K562 (cell line): ENCODE results near the gene TWIST1. TPM values are rescaled to one million over a fixed set of nuclear protein-coding genes. Genes with fewer than 3 reads are reported as not detected.
A peak's percentile ranks its signal among the peaks of the same experiment; 100 is the strongest.

Experiments
- ATAC-seq: fragments of 200-7000 bp; cut with Tn5 transposase; 3 replicates; pipeline ENCODE4 v1.9.1; 2020; ENCODE audit warnings: moderate library complexity
- BruUV-seq: library from RNA; stranded (reverse); fragments of 400-500 nt; replicated peaks from 2 replicates; lab custom pipeline; 2021; lab: Mats Ljungman, UMichigan
- CTCF ChIA-PET: fragments of 300-600 bp; formaldehyde crosslinking; extraction: SDS; loops from one replicate; lab custom pipeline; 2021; ENCODE audit warnings: low intra/inter-chr PET ratio; lab: Yijun Ruan, JAX
- POLR2A ChIA-PET: fragments of 300-600, 350-650 bp; sonication (Branson Sonifier 250); formaldehyde crosslinking; extraction: SDS; loops from one replicate; lab custom pipeline; 2021; ENCODE audit warnings: antibody characterized with exemption, inconsistent platforms; lab: Yijun Ruan, JAX
- DNase-seq, 4 experiments: peaks; one replicate each; pipeline versions ENCODE4 v3.0.0 to v3.0.0-alpha.2; 2011 to 2018; ENCODE audit warnings: low spot score in 3 of 4, mixed read lengths in 3 of 4; ENCODE audit errors: extremely low read depth in 1 of 4
- FAIRE-seq: peaks from 2 replicates; lab custom pipeline; 2011; peaks lifted over from hg19 to GRCh38; lab: Jason Lieb, UNC
- H2AFZ ChIP-seq: 2 replicates; pipeline ENCODE4 v1.6.0; 2011; ENCODE audit warnings: low read depth, low read length, control low read depth, inconsistent platforms
- H3K27ac ChIP-seq: fragments of 200-600 bp; 3 replicates; pipeline ENCODE4 v1.8.0; 2011; ENCODE audit warnings: low read depth, mild to moderate bottlenecking, control low read depth, inconsistent platforms, low read length, moderate library complexity, mixed read lengths; ENCODE audit errors: extremely low read depth
- H3K27me3 ChIP-seq, 2 experiments: fragments of 300-600 bp in 1 of 2; 2 replicates in 1 of 2; 3 replicates in 1 of 2; pipeline versions ENCODE4 v1.6.0 to v1.8.0; 2011; ENCODE audit warnings: inconsistent platforms in 2 of 2, low read length in 2 of 2, mild to moderate bottlenecking in 1 of 2, mixed read lengths in 1 of 2, moderate library complexity in 1 of 2; ENCODE audit not compliant: control insufficient read depth in 2 of 2, insufficient read depth in 2 of 2
- H3K36me3 ChIP-seq: fragments of 300-600 bp; 3 replicates; pipeline ENCODE4 v1.8.0; 2011; ENCODE audit warnings: mild to moderate bottlenecking, low read length, inconsistent platforms; ENCODE audit not compliant: control insufficient read depth, insufficient read depth
- H3K4me1 ChIP-seq, 2 experiments: fragments of 200-600 bp in 1 of 2; replicated peaks in 1 of 2; 2 replicates in 1 of 2; 3 replicates in 1 of 2; pipeline versions ENCODE4 v1.5.1 to v1.8.0; 2011; ENCODE audit warnings: inconsistent platforms in 2 of 2, low read length in 2 of 2, mild to moderate bottlenecking in 1 of 2, mixed read lengths in 1 of 2, moderate library complexity in 1 of 2; ENCODE audit not compliant: control insufficient read depth in 2 of 2, insufficient read depth in 2 of 2
- H3K4me2 ChIP-seq: 2 replicates; pipeline ENCODE4 v1.6.1; 2011; ENCODE audit warnings: low read length, control low read depth, inconsistent platforms, mixed read lengths; ENCODE audit not compliant: insufficient read depth
- H3K4me3 ChIP-seq: fragments of 200-600 bp; sonication (generic), shearing (Covaris generic); 2 replicates; pipeline ENCODE4 v1.5.1; 2016; ENCODE audit warnings: control low read depth, inconsistent platforms
- H3K79me2 ChIP-seq: fragments of 200-600 bp; 3 replicates; pipeline ENCODE4 v1.8.0; 2011; ENCODE audit warnings: low read length, inconsistent platforms; ENCODE audit not compliant: control insufficient read depth, insufficient read depth
- H3K9ac ChIP-seq, 2 experiments: 2 replicates each; pipeline versions ENCODE4 v1.6.0 to v1.6.1; 2011; ENCODE audit warnings: low read depth in 2 of 2, low read length in 2 of 2, control low read depth in 1 of 2, inconsistent platforms in 1 of 2, mild to moderate bottlenecking in 1 of 2, mixed read lengths in 1 of 2; ENCODE audit not compliant: insufficient read depth in 1 of 2
- H3K9me1 ChIP-seq: one replicate; pipeline ENCODE4 v1.6.0; 2011; ENCODE audit warnings: inconsistent platforms, mild to moderate bottlenecking, low read length, moderate library complexity; ENCODE audit not compliant: control insufficient read depth, insufficient read depth
- H3K9me3 ChIP-seq: replicated peaks from 2 replicates; pipeline ENCODE4 v1.5.1; 2011; ENCODE audit warnings: low read depth, low read length, inconsistent platforms; ENCODE audit not compliant: control insufficient read depth, insufficient read depth
- H4K20me1 ChIP-seq: replicated peaks from 2 replicates; pipeline ENCODE4 v1.6.1; 2011; ENCODE audit warnings: low read length, inconsistent platforms, mixed read lengths; ENCODE audit not compliant: control insufficient read depth, insufficient read depth
- HMGXB4 ChIP-seq: sonication (generic); formaldehyde crosslinking; IDR thresholded peaks from 2 replicates; pipeline ENCODE4 v1.8.1; 2023; ENCODE audit warnings: mild to moderate bottlenecking, missing genetic modification reagents
- MEIS2 ChIP-seq: fragments of 450-650 bp; IDR thresholded peaks from 2 replicates; pipeline ENCODE4 v1.6.1; 2014; ENCODE audit warnings: mild to moderate bottlenecking; ENCODE audit not compliant: partially characterized antibody
- SREBF1 ChIP-seq: fragments of 150-350 bp; IDR thresholded peaks from 2 replicates; pipeline ENCODE4 v1.6.1; 2014; ENCODE audit warnings: antibody characterized with exemption, low read depth, low read length, borderline replicate concordance
- WGBS: fragments of 100-300 bp; shearing (Covaris generic); methylation state at CpG from one replicate; pipeline ENCODE4 v1.1.6; 2016; ENCODE audit warnings: low coverage, mixed read lengths; ENCODE audit not compliant: insufficient coverage; ENCODE audit errors: missing lambda C conversion rate; 5-methylcytosine and 5-hydroxymethylcytosine counted together
- in situ Hi-C: fragments of 300-500 bp; cut with MboI; formaldehyde crosslinking; loops from 4 replicates; pipeline ENCODE4 v1.15.0; 2018; ENCODE audit warnings: inconsistent platforms, mixed read lengths
- intact Hi-C: fragments of 100-400 bp; cut with micrococcal nuclease; formaldehyde crosslinking; loops from 2 replicates; pipeline ENCODE4 v1.14.2; 2022
- polyA plus RNA-seq, 8 experiments: library from polyadenylated mRNA; depleted of rRNA in 4 of 8; stranded (reverse) in 5 of 8; unstranded in 3 of 8; fragments of >200 nt; fragmentation: Nextera tagmentation in 2 of 8; fragmentation: Illumina TruSeq in 1 of 8; extraction: Ambion mirVana in 2 of 8; extraction: Trizol in 1 of 8; gene quantifications; 2 replicates each; pipeline versions ENCODE4 v1.2.1 to v1.2.3, GENCODE V29; 2011 to 2014; ENCODE audit warnings: inconsistent platforms in 1 of 8, missing spikeins in 1 of 8
- total RNA-seq, 7 experiments: library from RNA; depleted of rRNA in 6 of 7; stranded (reverse); fragments of >200 nt in 6 of 7; fragmentation: Illumina TruSeq in 2 of 7; extraction: Trizol in 2 of 7; gene quantifications; 2 replicates each; pipeline versions ENCODE4 v1.2.1 to v1.2.3, GENCODE V29; 2011 to 2021; ENCODE audit warnings: low replicate concordance in 1 of 7
- TF ChIP-seq, protein P1 (sequence below): sonication (generic); formaldehyde crosslinking; IDR thresholded peaks from 2 replicates; pipeline ENCODE4 v1.4.0; 2020; ENCODE audit warnings: mild to moderate bottlenecking, missing genetic modification reagents

TWIST1 gene
- total and polyA plus RNA-seq, 9 of the 15 experiments (the other 6 are each of a cell fraction or from before 2014, with no cell fraction given), result 0.10 to 0.86 (median 0.15) TPM; not detected in 2

DNA sequence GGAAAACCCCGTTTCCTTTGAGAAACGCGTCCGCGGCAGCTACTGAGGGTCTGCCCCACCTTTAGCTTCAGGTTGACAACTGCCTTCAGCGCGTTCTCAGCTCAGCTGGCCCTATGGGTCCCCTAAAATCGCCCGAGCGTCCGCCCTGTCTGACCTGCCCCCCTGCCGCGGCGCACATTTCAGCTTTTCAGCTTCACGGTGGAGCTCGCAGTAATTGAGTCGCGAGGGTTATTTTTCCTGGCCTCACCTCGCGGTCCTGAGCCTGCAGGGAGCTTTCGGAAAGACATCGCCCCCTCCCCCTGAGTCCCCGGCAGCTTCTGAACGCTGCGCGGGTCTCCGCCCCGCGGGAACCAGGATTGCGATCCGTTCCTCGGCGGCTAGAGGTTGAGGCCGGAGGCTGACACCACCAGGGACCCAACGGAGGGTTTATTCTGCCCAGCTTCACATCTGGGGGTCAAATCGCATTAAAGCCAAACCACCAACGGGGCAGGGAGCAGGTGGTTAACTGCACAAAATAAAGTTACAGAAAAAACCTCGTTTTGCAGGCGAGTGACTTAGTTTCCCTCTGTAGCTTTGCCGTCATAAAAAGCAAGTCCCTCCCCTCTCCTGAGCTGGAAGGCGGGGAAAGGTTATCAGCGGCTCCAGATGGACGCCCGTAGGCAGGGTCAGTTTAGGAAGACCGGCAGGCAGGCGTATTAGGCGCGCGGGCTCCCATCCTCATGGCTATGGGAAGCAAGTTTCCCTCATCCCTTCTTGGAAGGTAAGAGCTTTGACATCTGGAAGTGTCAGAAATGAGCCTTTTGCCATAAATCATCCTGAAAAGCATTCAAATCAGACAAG is 11.0 kb downstream of the TWIST1 start:
- DNase-seq (peak in 1 of 4 experiments; percentile 24), ATAC-seq (peak; percentile 71; the same call in 2 of the 3 replicates), FAIRE-seq (no peak)
- Histone ChIP-seq H2AFZ (no peak overlapping the region), H3K9ac (peak overlapping the region in 1 of 2 experiments; percentile 26; a peak in 1 of 4 replicates), H3K4me1 (peaks cover 0 to 5% of the 10 kb centered on the region in 2 experiments; a peak in 2 of 5 replicates)
- intact Hi-C loops, result no loop called here
- ChIA-PET CTCF (no interaction called here), POLR2A (interaction anchor here (0.6 kb wide), 1 partner anchor 1005 kb away, joined by 3 read pairs; no protein-coding TSS in a partner anchor)
- TF ChIP-seq, protein P1, sequence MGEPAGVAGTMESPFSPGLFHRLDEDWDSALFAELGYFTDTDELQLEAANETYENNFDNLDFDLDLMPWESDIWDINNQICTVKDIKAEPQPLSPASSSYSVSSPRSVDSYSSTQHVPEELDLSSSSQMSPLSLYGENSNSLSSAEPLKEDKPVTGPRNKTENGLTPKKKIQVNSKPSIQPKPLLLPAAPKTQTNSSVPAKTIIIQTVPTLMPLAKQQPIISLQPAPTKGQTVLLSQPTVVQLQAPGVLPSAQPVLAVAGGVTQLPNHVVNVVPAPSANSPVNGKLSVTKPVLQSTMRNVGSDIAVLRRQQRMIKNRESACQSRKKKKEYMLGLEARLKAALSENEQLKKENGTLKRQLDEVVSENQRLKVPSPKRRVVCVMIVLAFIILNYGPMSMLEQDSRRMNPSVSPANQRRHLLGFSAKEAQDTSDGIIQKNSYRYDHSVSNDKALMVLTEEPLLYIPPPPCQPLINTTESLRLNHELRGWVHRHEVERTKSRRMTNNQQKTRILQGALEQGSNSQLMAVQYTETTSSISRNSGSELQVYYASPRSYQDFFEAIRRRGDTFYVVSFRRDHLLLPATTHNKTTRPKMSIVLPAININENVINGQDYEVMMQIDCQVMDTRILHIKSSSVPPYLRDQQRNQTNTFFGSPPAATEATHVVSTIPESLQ (CRISPR knock-in tag), result no peak
- TF ChIP-seq MEIS2, result peak; percentile 5
- TF ChIP-seq HMGXB4, result no peak
- no peak for TF ChIP-seq SREBF1
- TF ChIP-seq, all 486 proteins: peak for 1
- H3K27me3 ChIP-seq, result peaks cover 6 to 28% of the 10 kb centered on the region in 2 experiments; a peak in 3 of 5 replicates
- H3K9me3 ChIP-seq, result no peaks in the 10 kb centered on the region
- H3K36me3 ChIP-seq, result no peaks in the 10 kb centered on the region
- WGBS, result 1% methylated on average over 46 of the region's 49 CpGs
- H3K27ac ChIP-seq, result no peak overlapping the region
- H3K4me3 ChIP-seq, result no peak overlapping the region
- H3K4me2 ChIP-seq, result peak overlapping the region; percentile 32; the same call in 1 of the 2 replicates
- no peaks in the 10 kb centered on the region for H4K20me1 ChIP-seq
- BruUV-seq, result no TSS peak
- in situ Hi-C loops, result no loop called here
- H3K9me1 ChIP-seq, result no peaks in the 10 kb centered on the region
- no peaks in the 10 kb centered on the region for H3K79me2 ChIP-seq
